DND-41 (cell line): Measurements from ENCODE around the gene NDUFA8.

ENCODE experiments used
- CTCF ChIP-seq: IDR thresholded peaks from 2 replicates; pipeline ENCODE4 v1.5.1; 2012; ENCODE audit warnings: borderline replicate concordance, low read length, moderate library complexity, mild to moderate bottlenecking; ENCODE audit not compliant: poor library complexity, severe bottlenecking; ENCODE audit errors: extremely low read depth
- EZH2 ChIP-seq: IDR thresholded peaks from 3 replicates; pipeline ENCODE4 v1.6.1; 2012; ENCODE audit warnings: borderline replicate concordance, low read depth, mild to moderate bottlenecking, moderate library complexity, low read length, inconsistent platforms; ENCODE audit not compliant: severe bottlenecking

- TF ChIP-seq CTCF = no peak
- TF ChIP-seq EZH2 = no peak
Observed at GRCh38 chr9:122192261-122192875, 32.8 kb upstream of the NDUFA8 start.
